GM12892 (cell line): ENCODE measurements around the gene ZFHX3.

Experiments
- DNase-seq: peaks from one replicate; pipeline ENCODE4 v3.0.0; 2011; ENCODE audit not compliant: insufficient read length
- FAIRE-seq: peaks from 2 replicates; lab custom pipeline; 2011; peaks lifted over from hg19 to GRCh38; lab: Jason Lieb, UNC
- POLR2A ChIP-seq: IDR thresholded peaks from 2 replicates; pipeline ENCODE4 v1.6.1; 2011; ENCODE audit warnings: low read depth, low read length, control low read depth
- POLR2AphosphoS5 ChIP-seq: IDR thresholded peaks from 2 replicates; pipeline ENCODE4 v1.6.1; 2011; ENCODE audit warnings: low read depth, low read length, control low read depth
- TAF1 ChIP-seq: IDR thresholded peaks from 2 replicates; pipeline ENCODE4 v1.6.1; 2011; ENCODE audit warnings: low read depth, mild to moderate bottlenecking, control low read depth, low read length, borderline replicate concordance

Gene ZFHX3

DNA sequence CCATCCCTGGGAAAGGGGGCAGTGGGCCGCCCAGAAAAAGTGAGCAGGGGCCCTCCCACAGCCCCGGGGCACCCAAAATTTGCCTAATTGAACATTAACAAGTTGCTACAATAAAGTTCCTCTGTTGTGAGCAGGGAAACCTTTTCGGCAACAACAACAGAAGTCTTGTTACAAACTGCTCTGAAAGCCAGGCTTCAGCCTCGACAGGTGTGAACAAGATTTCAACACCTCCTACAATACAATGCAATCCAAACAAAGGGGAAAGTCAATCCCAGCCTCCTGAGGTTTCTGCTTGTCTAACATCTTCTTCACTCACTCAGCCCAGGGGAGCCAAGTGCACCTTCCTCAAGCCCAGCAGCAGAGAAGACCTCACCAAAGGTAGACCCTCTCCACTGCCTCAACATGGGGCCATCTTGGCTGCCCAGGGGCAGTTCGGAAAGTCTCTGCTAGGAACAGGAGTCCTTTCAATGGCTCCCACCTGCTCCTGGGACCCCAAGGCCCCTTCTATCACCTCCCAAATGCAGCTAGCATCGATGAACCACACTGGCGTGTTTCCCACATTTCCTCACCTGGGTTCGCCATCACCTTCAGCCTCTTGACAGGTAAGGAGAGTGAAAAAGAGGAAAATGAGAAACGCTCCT lies 19.1 kb downstream of the ZFHX3 start:
- FAIRE-seq (no peak), DNase-seq (no peak)
- TF ChIP-seq POLR2A: no peak
- TF ChIP-seq POLR2AphosphoS5: no peak
- no peak for TF ChIP-seq TAF1

DNA sequence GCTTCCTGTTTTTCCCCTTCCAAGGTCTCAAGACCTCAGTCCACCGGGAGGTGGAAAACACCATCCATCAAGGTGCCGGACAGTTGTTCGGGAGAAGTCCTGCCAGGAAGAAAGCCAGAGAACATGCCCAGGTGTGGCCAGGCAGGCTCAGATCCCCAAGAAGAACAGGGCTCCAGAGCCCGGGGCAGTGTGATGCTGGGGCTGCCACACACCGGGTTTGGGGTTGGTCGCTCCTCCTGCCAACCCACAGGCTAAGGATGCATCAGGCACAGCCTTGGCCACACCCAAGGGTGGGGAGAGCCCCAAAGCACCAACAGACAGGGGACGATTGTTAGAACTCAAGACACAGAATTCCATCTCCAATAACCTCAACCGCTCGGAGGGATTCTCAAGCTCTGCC lies 19.7 kb downstream of the ZFHX3 start:
- FAIRE-seq (no peak), DNase-seq (no peak)
- TF ChIP-seq POLR2A (no peak), POLR2AphosphoS5 (no peak), TAF1 (no peak)

DNA sequence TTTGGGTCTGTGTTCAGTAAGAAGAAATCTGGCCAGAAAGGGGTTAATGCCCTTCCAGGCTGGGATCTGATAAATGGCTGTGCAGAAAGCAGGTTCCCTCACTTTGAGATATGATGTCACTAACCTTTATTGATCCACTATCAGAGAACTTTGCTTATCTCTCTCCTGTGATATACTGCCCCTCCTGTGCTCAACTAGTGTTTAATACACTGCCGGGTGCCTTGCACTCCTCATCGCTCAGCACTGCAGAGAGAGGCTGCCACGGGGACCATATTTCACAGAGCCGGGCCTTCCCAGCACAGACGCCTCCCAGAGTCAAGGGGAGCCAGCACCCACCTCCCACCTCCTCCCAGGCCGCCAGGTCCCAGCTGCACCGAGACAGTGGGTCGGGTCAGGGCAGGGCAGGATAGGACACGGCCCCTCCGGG lies 20.2 kb downstream of the ZFHX3 start:
- TF ChIP-seq TAF1 (no peak), POLR2A (no peak)
- DNase-seq (no peak), FAIRE-seq (no peak)

DNA sequence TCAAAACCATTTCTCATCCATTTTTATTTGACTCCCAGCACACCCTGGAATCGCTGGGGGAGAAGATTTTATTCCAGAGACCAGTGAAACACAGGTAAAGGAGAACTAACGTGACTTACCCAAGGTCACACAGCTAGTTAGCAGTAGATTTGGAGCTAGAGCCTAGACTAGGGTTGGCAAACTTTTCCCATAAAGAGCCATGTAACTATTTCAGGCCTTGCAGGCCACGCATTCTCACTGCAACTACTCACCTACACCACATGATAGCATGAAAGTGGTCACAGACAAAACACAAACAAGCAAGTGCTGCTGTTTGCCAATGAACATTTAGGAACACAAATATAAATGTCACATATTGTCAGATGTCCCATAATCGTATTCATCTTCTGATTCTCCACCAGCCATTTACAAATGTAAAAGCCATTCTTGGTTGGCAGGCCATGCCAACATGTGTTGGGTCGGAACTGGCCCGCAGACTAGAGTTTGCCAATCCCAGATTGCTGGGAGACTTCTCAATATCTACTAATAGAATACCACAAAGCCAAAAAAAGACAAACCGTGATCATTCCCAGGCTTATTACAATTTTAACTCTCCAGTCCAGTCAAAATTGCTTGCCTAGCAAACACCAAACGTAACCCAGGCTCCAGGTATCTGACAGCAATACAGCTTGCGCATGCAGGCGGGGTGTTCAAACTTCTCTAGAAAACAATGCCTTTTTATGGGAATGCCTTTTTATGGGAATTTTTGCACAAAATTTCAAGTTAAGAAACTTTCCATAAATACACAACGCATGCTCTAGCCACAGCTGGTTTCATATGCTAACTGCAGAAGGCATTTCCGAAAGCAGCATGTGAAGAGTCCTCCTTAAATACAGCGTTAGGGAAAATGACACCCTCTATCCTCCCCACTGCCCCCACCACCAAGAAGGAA lies 20.9 kb downstream of the ZFHX3 start:
- FAIRE-seq: no peak
- no peak for DNase-seq
- no peak for TF ChIP-seq POLR2AphosphoS5
- TF ChIP-seq TAF1: no peak
- no peak for TF ChIP-seq POLR2A

DNA sequence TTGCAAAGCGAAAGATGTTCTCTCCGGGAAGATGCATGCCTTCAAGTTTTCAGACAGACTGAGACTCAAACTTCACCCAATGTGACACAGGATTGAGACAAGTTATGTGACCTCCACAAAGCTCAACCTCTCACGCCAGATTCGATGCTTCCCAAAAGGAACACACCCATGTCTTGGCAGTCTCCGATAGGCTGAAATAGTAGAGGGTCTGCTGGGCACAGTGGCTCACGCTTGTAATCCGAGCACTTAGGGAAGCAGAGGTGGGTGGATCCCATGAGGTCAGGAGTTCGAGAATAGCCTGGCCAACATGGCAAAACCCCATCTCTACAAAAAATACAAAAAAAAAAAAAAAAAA lies 22.1 kb downstream of the ZFHX3 start:
- no peak for FAIRE-seq

DNA sequence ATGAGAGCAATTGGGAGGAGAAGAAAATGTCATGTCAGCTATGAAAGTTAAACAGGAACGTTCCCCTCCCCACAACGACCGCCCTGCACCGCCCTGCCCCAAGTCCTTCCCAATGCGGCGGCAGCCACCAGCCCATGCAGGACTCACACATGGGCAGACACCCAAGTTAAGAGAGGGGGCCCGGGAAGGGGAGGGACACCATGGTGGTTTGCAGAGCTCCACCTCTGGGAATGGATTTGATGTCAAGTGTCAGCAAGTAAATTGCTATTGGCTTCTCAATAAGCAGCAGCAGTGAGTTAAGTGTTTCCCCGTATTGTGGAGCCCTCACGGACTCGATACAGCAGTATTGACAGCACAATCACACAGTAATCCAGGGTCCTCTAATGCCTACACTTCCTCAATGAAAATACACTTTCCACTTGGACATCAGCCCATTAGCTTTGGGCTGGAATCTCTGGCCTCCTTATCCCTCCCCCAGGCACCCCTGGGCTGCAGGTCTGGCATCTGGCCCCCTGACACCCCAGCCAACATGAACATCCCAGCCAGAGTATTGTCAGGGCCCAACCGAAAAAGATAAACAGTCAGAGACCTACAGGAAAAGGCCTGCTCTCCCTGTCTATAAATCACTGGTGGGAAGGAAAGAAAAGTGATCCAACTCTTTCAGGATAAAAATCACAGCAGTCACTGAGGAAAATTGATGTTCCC lies 22.6 kb downstream of the ZFHX3 start:
- DNase-seq (no peak), FAIRE-seq (no peak)
- TF ChIP-seq POLR2AphosphoS5 (no peak), POLR2A (no peak), TAF1 (no peak)

More for the DNA sequence above, 22.1 kb downstream of the ZFHX3 start:
- no peak for DNase-seq
- TF ChIP-seq TAF1 (no peak), POLR2A (no peak), POLR2AphosphoS5 (no peak)

DNA sequence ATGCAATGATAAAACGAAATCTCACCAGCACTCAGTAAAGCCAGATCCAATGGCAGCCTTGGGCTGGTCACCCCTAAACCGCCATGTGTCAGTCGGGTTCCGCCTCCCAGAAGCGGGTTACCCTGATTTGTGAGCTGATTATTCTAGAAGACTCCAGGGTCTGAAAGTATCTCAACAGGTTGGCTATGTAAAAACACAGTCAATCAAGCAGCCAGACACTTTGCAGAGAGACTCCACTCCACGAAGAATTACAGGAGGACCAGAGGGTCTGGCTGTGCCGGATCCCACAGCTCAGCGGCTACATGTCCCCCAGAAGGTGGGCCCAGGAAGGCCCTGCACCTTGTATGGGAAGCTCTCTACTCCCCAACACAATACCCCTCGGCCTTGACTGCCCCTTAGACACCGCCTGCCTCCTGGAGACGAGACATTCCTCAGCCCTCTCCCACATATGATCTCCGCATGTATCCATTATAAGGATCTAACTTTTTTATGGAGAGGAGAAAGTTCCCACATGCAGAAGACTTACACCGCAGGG lies 23.3 kb downstream of the ZFHX3 start:
- DNase-seq (no peak), FAIRE-seq (no peak)
- TF ChIP-seq POLR2A (no peak), POLR2AphosphoS5 (no peak), TAF1 (no peak)

DNA sequence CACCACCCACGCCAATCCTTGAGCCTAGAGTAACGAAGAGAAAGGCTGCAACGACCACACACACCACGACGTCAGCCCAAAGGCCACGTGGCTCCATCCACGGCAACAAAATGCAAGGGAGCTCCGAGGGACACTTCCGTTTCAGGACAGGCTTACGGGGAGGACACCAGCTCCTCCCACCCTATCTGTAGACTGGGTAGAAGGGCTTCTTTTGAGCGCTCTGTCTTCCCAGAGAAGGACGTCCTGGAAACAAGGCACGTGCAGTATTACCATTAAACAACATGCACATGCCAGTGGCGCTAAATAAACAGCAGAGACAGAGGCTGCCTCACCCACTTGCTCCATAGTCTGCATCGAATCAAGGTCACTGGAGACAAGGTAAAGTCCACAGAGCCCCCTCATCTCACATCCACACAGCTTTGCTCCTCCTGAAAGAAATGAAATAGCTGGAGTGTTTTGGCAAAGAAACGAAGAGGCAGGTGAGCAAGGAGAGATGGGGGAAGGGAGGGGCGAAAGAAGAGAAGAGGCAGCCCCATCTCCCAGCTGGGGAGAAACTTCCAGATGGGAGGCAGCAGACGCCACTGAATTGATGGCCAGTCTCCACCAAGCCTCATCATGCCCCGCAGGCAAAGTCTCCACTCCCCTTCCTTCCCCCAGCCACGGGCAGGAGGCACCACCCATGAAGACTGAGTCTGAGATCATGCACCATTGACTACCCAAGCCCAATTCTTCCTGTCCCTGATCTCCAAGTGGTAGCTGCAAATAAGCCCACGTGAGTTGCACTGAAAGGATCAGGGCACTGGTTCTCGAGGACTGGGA lies 24.0 kb downstream of the ZFHX3 start:
- FAIRE-seq (no peak), DNase-seq (no peak)
- TF ChIP-seq TAF1 (no peak), POLR2A (no peak), POLR2AphosphoS5 (no peak)

DNA sequence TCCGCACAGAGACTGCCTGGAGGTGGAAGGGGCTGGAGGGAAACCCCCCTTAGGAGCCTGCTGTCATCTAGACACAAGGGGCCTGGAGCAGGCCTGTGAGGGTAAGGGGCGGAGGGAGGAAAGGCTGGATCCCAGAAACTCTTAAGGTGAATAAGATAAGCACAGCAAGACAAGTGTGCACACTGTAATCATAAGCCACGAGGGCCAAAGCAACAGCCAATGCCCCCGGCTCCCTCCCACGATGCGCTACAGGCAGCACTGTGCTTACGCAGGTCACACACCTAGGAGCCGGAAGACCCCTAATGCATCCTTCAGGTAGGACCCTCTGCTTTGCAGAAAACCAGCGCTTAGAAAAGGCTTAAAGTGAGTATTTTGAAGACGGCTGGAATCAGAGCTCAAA lies 24.6 kb downstream of the ZFHX3 start:
- no peak for FAIRE-seq
- DNase-seq: no peak
- TF ChIP-seq POLR2A (no peak), TAF1 (no peak), POLR2AphosphoS5 (no peak)

DNA sequence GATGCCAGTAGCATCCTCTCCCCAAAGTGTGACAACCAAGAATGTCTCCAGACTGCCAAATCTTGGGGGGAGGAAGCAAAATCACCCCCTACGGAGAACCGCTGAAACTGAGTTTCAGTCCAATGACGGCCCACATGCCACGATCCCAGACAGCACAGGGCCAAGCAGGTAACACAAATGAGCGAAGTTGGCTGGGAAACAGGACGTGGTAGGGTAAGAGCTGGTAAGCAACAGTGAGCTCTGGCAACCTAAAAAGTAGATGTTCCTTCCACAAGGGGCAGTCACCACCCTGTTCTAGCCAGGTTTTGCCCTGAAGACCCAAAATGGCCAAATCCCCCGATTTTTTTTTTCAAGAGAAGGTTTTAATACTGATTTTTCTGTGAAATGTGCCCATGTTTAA lies 25.4 kb downstream of the ZFHX3 start:
- DNase-seq: no peak
- FAIRE-seq: no peak
- no peak for TF ChIP-seq POLR2A
- TF ChIP-seq POLR2AphosphoS5: no peak
- TF ChIP-seq TAF1: no peak

DNA sequence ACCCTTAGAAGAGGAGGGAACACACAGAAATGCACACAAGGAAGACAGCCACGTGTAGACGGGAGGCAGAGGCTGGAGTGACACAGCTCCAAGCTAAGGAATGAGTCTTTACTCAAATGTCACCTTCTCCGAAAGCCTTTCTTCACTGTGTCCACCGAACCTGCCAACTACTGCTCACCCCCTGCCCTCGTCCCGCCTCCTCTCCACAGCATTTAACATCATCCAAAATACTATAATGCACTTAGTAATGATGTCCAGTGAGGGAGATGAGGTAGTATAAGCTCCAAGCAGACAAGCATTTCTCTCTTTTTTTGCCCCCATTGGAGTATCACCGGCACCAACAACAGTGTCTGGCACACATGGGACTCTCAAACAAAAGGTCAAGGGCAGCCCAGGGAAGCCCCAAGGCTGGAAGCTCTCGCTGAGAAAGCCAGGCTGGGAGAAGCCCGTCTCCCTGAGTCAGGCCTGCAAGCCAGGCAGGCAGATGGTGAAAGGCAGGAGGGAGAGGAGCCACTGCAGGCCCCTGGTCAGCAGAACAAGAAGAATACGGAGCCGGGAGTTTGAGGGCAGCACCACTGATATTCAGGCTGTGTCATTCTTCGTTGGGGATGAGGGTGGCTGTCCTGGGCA lies 25.9 kb downstream of the ZFHX3 start:
- DNase-seq (no peak), FAIRE-seq (no peak)
- TF ChIP-seq TAF1 (no peak), POLR2AphosphoS5 (no peak), POLR2A (no peak)
